ENCODE data around the gene DAAM2.

DAAM2 gene

GRCh38 chr6:39938773-39939654, 146.8 kb downstream of the DAAM2 start:
- DNase-seq (ENCODE audit: insufficient read length) (no peak), FAIRE-seq (no peak)
- no peak for TF ChIP-seq POLR2AphosphoS5 (IDR thresholded peaks at IDR 0.05; ENCODE audit: low read depth, low read length)
- no peak for TF ChIP-seq POLR2A (IDR thresholded peaks at IDR 0.05; ENCODE audit: low read depth, low read length)
- no peak for TF ChIP-seq TAF1 (IDR thresholded peaks at IDR 0.05; ENCODE audit: borderline replicate concordance, low read depth, low read length)

GRCh38 chr6:39941138-39941537, 149.0 kb downstream of the DAAM2 start:
- no peak for TF ChIP-seq POLR2AphosphoS5 (IDR thresholded peaks at IDR 0.05; ENCODE audit: low read depth, low read length)
- FAIRE-seq: no peak
- DNase-seq (ENCODE audit: insufficient read length): no peak

GRCh38 chr6:39941820-39942219, 149.6 kb downstream of the DAAM2 start:
- DNase-seq (ENCODE audit: insufficient read length) (no peak), FAIRE-seq (no peak)
- TF ChIP-seq TAF1 (IDR thresholded peaks at IDR 0.05; ENCODE audit: borderline replicate concordance, low read depth, low read length): no peak
- no peak for TF ChIP-seq POLR2A (IDR thresholded peaks at IDR 0.05; ENCODE audit: low read depth, low read length)
- no peak for TF ChIP-seq POLR2AphosphoS5 (IDR thresholded peaks at IDR 0.05; ENCODE audit: low read depth, low read length)

- FAIRE-seq (no peak), DNase-seq (ENCODE audit: insufficient read length) (no peak)
- TF ChIP-seq TAF1 (IDR thresholded peaks at IDR 0.05; ENCODE audit: borderline replicate concordance, low read depth, low read length) (no peak), POLR2AphosphoS5 (IDR thresholded peaks at IDR 0.05; ENCODE audit: low read depth, low read length) (no peak), POLR2A (IDR thresholded peaks at IDR 0.05; ENCODE audit: low read depth, low read length) (no peak)
Observed at GRCh38 chr6:39942903-39943580, 150.9 kb downstream of the DAAM2 start.

- FAIRE-seq (no peak), DNase-seq (ENCODE audit: insufficient read length) (no peak)
- no peak for TF ChIP-seq TAF1 (IDR thresholded peaks at IDR 0.05; ENCODE audit: borderline replicate concordance, low read depth, low read length)
- no peak for TF ChIP-seq POLR2A (IDR thresholded peaks at IDR 0.05; ENCODE audit: low read depth, low read length)
- TF ChIP-seq POLR2AphosphoS5 (IDR thresholded peaks at IDR 0.05; ENCODE audit: low read depth, low read length): no peak
Observed at GRCh38 chr6:39945626-39946025, 153.4 kb downstream of the DAAM2 start.

- FAIRE-seq: no peak
- no peak for DNase-seq (ENCODE audit: insufficient read length)
- no peak for TF ChIP-seq POLR2A (IDR thresholded peaks at IDR 0.05; ENCODE audit: low read depth, low read length)
- no peak for TF ChIP-seq POLR2AphosphoS5 (IDR thresholded peaks at IDR 0.05; ENCODE audit: low read depth, low read length)
- no peak for TF ChIP-seq TAF1 (IDR thresholded peaks at IDR 0.05; ENCODE audit: borderline replicate concordance, low read depth, low read length)
Observed at GRCh38 chr6:39947611-39948068, 155.5 kb downstream of the DAAM2 start.

GRCh38 chr6:39948199-39948791, 156.1 kb downstream of the DAAM2 start:
- TF ChIP-seq POLR2AphosphoS5 (IDR thresholded peaks at IDR 0.05; ENCODE audit: low read depth, low read length): no peak
- no peak for TF ChIP-seq POLR2A (IDR thresholded peaks at IDR 0.05; ENCODE audit: low read depth, low read length)
- TF ChIP-seq TAF1 (IDR thresholded peaks at IDR 0.05; ENCODE audit: borderline replicate concordance, low read depth, low read length): no peak
- FAIRE-seq (no peak), DNase-seq (ENCODE audit: insufficient read length) (no peak)

GRCh38 chr6:39950125-39950720, 158.0 kb downstream of the DAAM2 start:
- FAIRE-seq (no peak), DNase-seq (ENCODE audit: insufficient read length) (no peak)
- TF ChIP-seq TAF1 (IDR thresholded peaks at IDR 0.05; ENCODE audit: borderline replicate concordance, low read depth, low read length) (no peak), POLR2AphosphoS5 (IDR thresholded peaks at IDR 0.05; ENCODE audit: low read depth, low read length) (no peak), POLR2A (IDR thresholded peaks at IDR 0.05; ENCODE audit: low read depth, low read length) (no peak)

- FAIRE-seq (no peak), DNase-seq (ENCODE audit: insufficient read length) (no peak)
- TF ChIP-seq POLR2AphosphoS5 (IDR thresholded peaks at IDR 0.05; ENCODE audit: low read depth, low read length) (no peak), TAF1 (IDR thresholded peaks at IDR 0.05; ENCODE audit: borderline replicate concordance, low read depth, low read length) (no peak), POLR2A (IDR thresholded peaks at IDR 0.05; ENCODE audit: low read depth, low read length) (no peak)
Observed at GRCh38 chr6:39951191-39951590, 159.0 kb downstream of the DAAM2 start.

GRCh38 chr6:39951716-39952115, 159.5 kb downstream of the DAAM2 start:
- DNase-seq (ENCODE audit: insufficient read length) (no peak), FAIRE-seq (no peak)
- TF ChIP-seq TAF1 (IDR thresholded peaks at IDR 0.05; ENCODE audit: borderline replicate concordance, low read depth, low read length) (no peak), POLR2AphosphoS5 (IDR thresholded peaks at IDR 0.05; ENCODE audit: low read depth, low read length) (no peak), POLR2A (IDR thresholded peaks at IDR 0.05; ENCODE audit: low read depth, low read length) (no peak)

GRCh38 chr6:39952167-39952566, 160.0 kb downstream of the DAAM2 start:
- FAIRE-seq (no peak), DNase-seq (ENCODE audit: insufficient read length) (no peak)
- no peak for TF ChIP-seq POLR2AphosphoS5 (IDR thresholded peaks at IDR 0.05; ENCODE audit: low read depth, low read length)
- TF ChIP-seq TAF1 (IDR thresholded peaks at IDR 0.05; ENCODE audit: borderline replicate concordance, low read depth, low read length): no peak
- TF ChIP-seq POLR2A (IDR thresholded peaks at IDR 0.05; ENCODE audit: low read depth, low read length): no peak
